ENCODE measurements around the gene COL1A1.
A peak's percentile ranks its signal among the peaks of the same experiment; 100 is the strongest.

COL1A1 gene

GRCh38 chr17:50162466-50163254 is 38.8 kb downstream of the COL1A1 start:
- H3K4me1 ChIP-seq (ENCODE audit: control insufficient read depth, insufficient read depth, low read length): peaks cover 15% of the 10 kb centered on the region
- H3K4me3 ChIP-seq (ENCODE audit: low read length): no peak overlapping the region
- H3K36me3 ChIP-seq (ENCODE audit: control insufficient read depth, insufficient read depth, low read length): no peaks in the 10 kb centered on the region
- H3K9ac ChIP-seq (ENCODE audit: low read length): no peak overlapping the region
- peaks cover 5% of the 10 kb centered on the region for H3K27me3 ChIP-seq (ENCODE audit: control insufficient read depth, insufficient read depth, low read length)
- no peaks in the 10 kb centered on the region for H3K9me3 ChIP-seq (ENCODE audit: control insufficient read depth, low read length)

GRCh38 chr17:50161911-50162288 is 39.5 kb downstream of the COL1A1 start:
- H3K9ac ChIP-seq (ENCODE audit: low read length): peak overlapping the region; percentile 39
- peaks cover 15% of the 10 kb centered on the region for H3K4me1 ChIP-seq (ENCODE audit: control insufficient read depth, insufficient read depth, low read length)
- H3K36me3 ChIP-seq (ENCODE audit: control insufficient read depth, insufficient read depth, low read length): no peaks in the 10 kb centered on the region
- H3K27me3 ChIP-seq (ENCODE audit: control insufficient read depth, insufficient read depth, low read length): peaks cover 5% of the 10 kb centered on the region
- no peaks in the 10 kb centered on the region for H3K9me3 ChIP-seq (ENCODE audit: control insufficient read depth, low read length)
- peak overlapping the region; percentile 84 for H3K4me3 ChIP-seq (ENCODE audit: low read length)

GRCh38 chr17:50161023-50161910 is 40.2 kb downstream of the COL1A1 start:
- Histone ChIP-seq H3K36me3 (ENCODE audit: control insufficient read depth, insufficient read depth, low read length) (no peaks in the 10 kb centered on the region), H3K4me3 (ENCODE audit: low read length) (peak overlapping the region; percentile 84), H3K9me3 (ENCODE audit: control insufficient read depth, low read length) (no peaks in the 10 kb centered on the region), H3K9ac (ENCODE audit: low read length) (peak overlapping the region; percentile 72), H3K27me3 (ENCODE audit: control insufficient read depth, insufficient read depth, low read length) (peaks cover 5% of the 10 kb centered on the region), H3K4me1 (ENCODE audit: control insufficient read depth, insufficient read depth, low read length) (peaks cover 15% of the 10 kb centered on the region)

- H3K36me3 ChIP-seq (ENCODE audit: control insufficient read depth, insufficient read depth, low read length): no peaks in the 10 kb centered on the region
- no peak overlapping the region for H3K9ac ChIP-seq (ENCODE audit: low read length)
- H3K9me3 ChIP-seq (ENCODE audit: control insufficient read depth, low read length): no peaks in the 10 kb centered on the region
- H3K4me3 ChIP-seq (ENCODE audit: low read length): no peak overlapping the region
- H3K27me3 ChIP-seq (ENCODE audit: control insufficient read depth, insufficient read depth, low read length): no peaks in the 10 kb centered on the region
- H3K4me1 ChIP-seq (ENCODE audit: control insufficient read depth, insufficient read depth, low read length): peaks cover 23% of the 10 kb centered on the region
Observed at GRCh38 chr17:50157891-50158290, 43.5 kb downstream of the COL1A1 start.

GRCh38 chr17:50155115-50155819 is 46.2 kb downstream of the COL1A1 start:
- Histone ChIP-seq H3K9ac (ENCODE audit: low read length) (no peak overlapping the region), H3K4me1 (ENCODE audit: control insufficient read depth, insufficient read depth, low read length) (peaks cover 25% of the 10 kb centered on the region), H3K36me3 (ENCODE audit: control insufficient read depth, insufficient read depth, low read length) (no peaks in the 10 kb centered on the region), H3K9me3 (ENCODE audit: control insufficient read depth, low read length) (no peaks in the 10 kb centered on the region), H3K4me3 (ENCODE audit: low read length) (no peak overlapping the region), H3K27me3 (ENCODE audit: control insufficient read depth, insufficient read depth, low read length) (no peaks in the 10 kb centered on the region)

- H3K36me3 ChIP-seq (ENCODE audit: control insufficient read depth, insufficient read depth, low read length): no peaks in the 10 kb centered on the region
- H3K4me1 ChIP-seq (ENCODE audit: control insufficient read depth, insufficient read depth, low read length): peaks cover 25% of the 10 kb centered on the region
- no peaks in the 10 kb centered on the region for H3K27me3 ChIP-seq (ENCODE audit: control insufficient read depth, insufficient read depth, low read length)
- H3K9me3 ChIP-seq (ENCODE audit: control insufficient read depth, low read length): no peaks in the 10 kb centered on the region
- no peak overlapping the region for H3K9ac ChIP-seq (ENCODE audit: low read length)
- no peak overlapping the region for H3K4me3 ChIP-seq (ENCODE audit: low read length)
Observed at GRCh38 chr17:50154604-50155003, 46.8 kb downstream of the COL1A1 start.

GRCh38 chr17:50153650-50154575 is 47.5 kb downstream of the COL1A1 start:
- no peak overlapping the region for H3K4me3 ChIP-seq (ENCODE audit: low read length)
- H3K9me3 ChIP-seq (ENCODE audit: control insufficient read depth, low read length): no peaks in the 10 kb centered on the region
- H3K9ac ChIP-seq (ENCODE audit: low read length): no peak overlapping the region
- no peaks in the 10 kb centered on the region for H3K36me3 ChIP-seq (ENCODE audit: control insufficient read depth, insufficient read depth, low read length)
- H3K4me1 ChIP-seq (ENCODE audit: control insufficient read depth, insufficient read depth, low read length): peaks cover 25% of the 10 kb centered on the region
- no peaks in the 10 kb centered on the region for H3K27me3 ChIP-seq (ENCODE audit: control insufficient read depth, insufficient read depth, low read length)

GRCh38 chr17:50152736-50153135 is 48.7 kb downstream of the COL1A1 start:
- Histone ChIP-seq H3K4me1 (ENCODE audit: control insufficient read depth, insufficient read depth, low read length) (peaks cover 33% of the 10 kb centered on the region), H3K9ac (ENCODE audit: low read length) (peak overlapping the region; percentile 71), H3K9me3 (ENCODE audit: control insufficient read depth, low read length) (no peaks in the 10 kb centered on the region), H3K4me3 (ENCODE audit: low read length) (no peak overlapping the region), H3K27me3 (ENCODE audit: control insufficient read depth, insufficient read depth, low read length) (no peaks in the 10 kb centered on the region), H3K36me3 (ENCODE audit: control insufficient read depth, insufficient read depth, low read length) (no peaks in the 10 kb centered on the region)

GRCh38 chr17:50151937-50152547 is 49.4 kb downstream of the COL1A1 start:
- Histone ChIP-seq H3K27me3 (ENCODE audit: control insufficient read depth, insufficient read depth, low read length) (no peaks in the 10 kb centered on the region), H3K9ac (ENCODE audit: low read length) (peak overlapping the region; percentile 71), H3K36me3 (ENCODE audit: control insufficient read depth, insufficient read depth, low read length) (no peaks in the 10 kb centered on the region), H3K4me1 (ENCODE audit: control insufficient read depth, insufficient read depth, low read length) (peaks cover 40% of the 10 kb centered on the region), H3K4me3 (ENCODE audit: low read length) (peak overlapping the region; percentile 62), H3K9me3 (ENCODE audit: control insufficient read depth, low read length) (no peaks in the 10 kb centered on the region)

GRCh38 chr17:50151041-50151936 is 50.1 kb downstream of the COL1A1 start:
- Histone ChIP-seq H3K4me3 (ENCODE audit: low read length) (peak overlapping the region; percentile 83), H3K9me3 (ENCODE audit: control insufficient read depth, low read length) (no peaks in the 10 kb centered on the region), H3K27me3 (ENCODE audit: control insufficient read depth, insufficient read depth, low read length) (no peaks in the 10 kb centered on the region), H3K9ac (ENCODE audit: low read length) (peak overlapping the region; percentile 77), H3K4me1 (ENCODE audit: control insufficient read depth, insufficient read depth, low read length) (peaks cover 48% of the 10 kb centered on the region), H3K36me3 (ENCODE audit: control insufficient read depth, insufficient read depth, low read length) (no peaks in the 10 kb centered on the region)

Measured in mucosa of stomach (tissue), 1 donor.